Loucy (cell line): Measurements from ENCODE around the gene DNAH8.

ENCODE experiments used
- H2AFZ ChIP-seq: fragments of 200-600 bp; sonication (generic); 2 replicates; pipeline ENCODE4 v1.6.0; 2016; ENCODE audit warnings: antibody characterized with exemption, mild to moderate bottlenecking, low read length, moderate library complexity
- H3F3A ChIP-seq: fragments of 200-600 bp; 2 replicates; pipeline ENCODE4 v1.6.0; 2016; ENCODE audit warnings: antibody characterized with exemption, low read depth, mild to moderate bottlenecking
- H3K27me3 ChIP-seq: fragments of 200-600 bp; sonication (generic); 2 replicates; pipeline ENCODE4 v1.6.1; 2014; ENCODE audit warnings: low read length, mild to moderate bottlenecking; ENCODE audit not compliant: insufficient read depth, poor library complexity, severe bottlenecking
- H3K36me3 ChIP-seq: fragments of 200-600 bp; sonication (generic); 2 replicates; pipeline ENCODE4 v1.6.1; 2016; ENCODE audit warnings: low read length; ENCODE audit not compliant: insufficient read depth
- H3K4me1 ChIP-seq: fragments of 200-600 bp; sonication (generic); 2 replicates; pipeline ENCODE4 v1.5.1; 2014; ENCODE audit warnings: low read length, mild to moderate bottlenecking; ENCODE audit not compliant: insufficient read depth, poor library complexity, severe bottlenecking
- H3K4me2 ChIP-seq: fragments of 200-600 bp; sonication (generic); 2 replicates; pipeline ENCODE4 v1.6.0; 2014; ENCODE audit warnings: antibody characterized with exemption, low read length, low read depth, mild to moderate bottlenecking; ENCODE audit not compliant: poor library complexity, severe bottlenecking
- H3K4me3 ChIP-seq: fragments of 200-600 bp; sonication (generic); 2 replicates; pipeline ENCODE4 v1.5.1; 2014; ENCODE audit warnings: low read length, mild to moderate bottlenecking, mixed read lengths; ENCODE audit not compliant: poor library complexity, severe bottlenecking
- H3K79me2 ChIP-seq: fragments of 200-600 bp; sonication (generic); 2 replicates; pipeline ENCODE4 v1.6.1; 2014; ENCODE audit warnings: low read length; ENCODE audit not compliant: insufficient read depth
- H3K9ac ChIP-seq: fragments of 200-600 bp; sonication (generic); 2 replicates; pipeline ENCODE4 v1.6.0; 2014; ENCODE audit warnings: mild to moderate bottlenecking, low read depth, low read length, moderate library complexity; ENCODE audit not compliant: poor library complexity, severe bottlenecking
- H3K9me2 ChIP-seq: fragments of 200-600 bp; sonication (generic); replicated peaks from 2 replicates; pipeline ENCODE4 v1.6.1; 2016; ENCODE audit warnings: low read depth, low read length, mixed read lengths
- H3K9me3 ChIP-seq: fragments of 200-600 bp; sonication (generic); 2 replicates; pipeline ENCODE4 v1.6.1; 2014; ENCODE audit warnings: mild to moderate bottlenecking, antibody characterized with exemption, low read length, low read depth; ENCODE audit not compliant: insufficient read depth
- H4K20me1 ChIP-seq: fragments of 200-600 bp; sonication (generic); 2 replicates; pipeline ENCODE4 v1.6.0; 2014; ENCODE audit warnings: antibody characterized with exemption, low read length, mild to moderate bottlenecking; ENCODE audit not compliant: insufficient read depth, poor library complexity, severe bottlenecking
- CTCF ChIP-seq: fragments of 200-600 bp; sonication (generic); conservative IDR thresholded peaks from 2 replicates; pipeline ENCODE4 v1.5.1; 2014; ENCODE audit warnings: mild to moderate bottlenecking, antibody characterized with exemption, low read length
- EZH2phosphoT487 ChIP-seq: fragments of 200-600 bp; IDR thresholded peaks from 2 replicates; pipeline ENCODE4 v1.6.1; 2018; ENCODE audit warnings: antibody characterized with exemption, mild to moderate bottlenecking, moderate library complexity, borderline replicate concordance

DNAH8 gene

GRCh38 chr6:38722727-38723334 is 7.7 kb downstream of the DNAH8 start:
- no peak overlapping the region for H2AFZ ChIP-seq
- TF ChIP-seq EZH2phosphoT487 (no peak), CTCF (no peak)
- H3K9ac ChIP-seq = no peak overlapping the region
- no peaks in the 10 kb centered on the region for H3K9me2 ChIP-seq
- H3K4me1 ChIP-seq = no peaks in the 10 kb centered on the region
- no peaks in the 10 kb centered on the region for H3K36me3 ChIP-seq
- no peaks in the 10 kb centered on the region for H3K9me3 ChIP-seq
- no peak overlapping the region for H3K4me3 ChIP-seq
- H3K4me2 ChIP-seq = no peak overlapping the region
- H4K20me1 ChIP-seq = no peaks in the 10 kb centered on the region
- H3K27me3 ChIP-seq = no peaks in the 10 kb centered on the region
- H3K79me2 ChIP-seq = no peaks in the 10 kb centered on the region
- no peaks in the 10 kb centered on the region for H3F3A ChIP-seq

- Histone ChIP-seq H3K36me3 (no peaks in the 10 kb centered on the region), H4K20me1 (no peaks in the 10 kb centered on the region), H2AFZ (no peak overlapping the region), H3K9me3 (no peaks in the 10 kb centered on the region), H3K4me2 (no peak overlapping the region), H3K9me2 (no peaks in the 10 kb centered on the region), H3K9ac (no peak overlapping the region), H3K4me1 (no peaks in the 10 kb centered on the region), H3K27me3 (no peaks in the 10 kb centered on the region), H3F3A (no peaks in the 10 kb centered on the region), H3K79me2 (no peaks in the 10 kb centered on the region), H3K4me3 (no peak overlapping the region)
- TF ChIP-seq EZH2phosphoT487 = no peak
- no peak for TF ChIP-seq CTCF
These were observed 8.7 kb downstream of the DNAH8 start for GRCh38 chr6:38723783-38724182.

DNA sequence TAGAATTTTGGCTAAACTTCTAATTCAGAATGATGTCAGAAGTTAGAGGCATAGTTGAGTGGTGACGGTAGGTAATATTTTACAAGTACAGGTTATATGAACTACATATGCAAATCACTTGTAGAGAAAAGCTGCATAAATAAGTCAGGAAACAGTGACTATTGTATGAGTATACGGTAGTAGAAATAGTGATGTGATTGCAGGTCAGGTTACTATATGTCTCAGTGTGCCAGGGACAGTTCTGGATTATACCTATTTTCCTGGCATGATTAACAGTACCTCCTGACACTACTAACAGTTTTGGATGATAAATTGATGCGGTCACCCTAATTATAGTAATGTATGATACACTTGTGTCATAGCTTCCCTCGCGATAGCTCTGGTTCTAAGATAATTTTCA is 9.2 kb downstream of the DNAH8 start:
- no peak overlapping the region for H3K9ac ChIP-seq
- H3K4me1 ChIP-seq = no peaks in the 10 kb centered on the region
- no peaks in the 10 kb centered on the region for H3K9me3 ChIP-seq
- H3K27me3 ChIP-seq = no peaks in the 10 kb centered on the region
- no peak for TF ChIP-seq CTCF
- TF ChIP-seq EZH2phosphoT487 = no peak
- H2AFZ ChIP-seq = no peak overlapping the region
- H4K20me1 ChIP-seq = no peaks in the 10 kb centered on the region
- H3K9me2 ChIP-seq = no peaks in the 10 kb centered on the region
- no peaks in the 10 kb centered on the region for H3K36me3 ChIP-seq
- H3F3A ChIP-seq = no peaks in the 10 kb centered on the region
- no peak overlapping the region for H3K4me3 ChIP-seq
- H3K79me2 ChIP-seq = no peaks in the 10 kb centered on the region
- H3K4me2 ChIP-seq = no peak overlapping the region
